NCI-H2227 (cell line): ENCODE results near the gene TRIM39.
A peak's percentile ranks its signal among the peaks of the same experiment; 100 is the strongest.

Source experiments
- DNase-seq: peaks from one replicate; lab custom pipeline; 2025; ENCODE audit not compliant: unreplicated experiment; lab: John Stamatoyannopoulos, UW

TRIM39 gene

GRCh38 chr6:30327232-30327746, 562 bp downstream of the TRIM39 start:
- no peak for DNase-seq

GRCh38 chr6:30328397-30328796, 1.7 kb downstream of the TRIM39 start:
- DNase-seq = no peak

GRCh38 chr6:30329331-30329730, 2.6 kb downstream of the TRIM39 start:
- no peak for DNase-seq

- DNase-seq = no peak
Measured at GRCh38 chr6:30331981-30332380, 5.3 kb downstream of the TRIM39 start.

GRCh38 chr6:30334075-30334783, 7.5 kb downstream of the TRIM39 start:
- no peak for DNase-seq

- DNase-seq = no peak
Measured at GRCh38 chr6:30340589-30341054, 13.9 kb downstream of the TRIM39 start.

- DNase-seq = no peak
Measured at GRCh38 chr6:30341218-30341617, 14.5 kb downstream of the TRIM39 start.

- DNase-seq = no peak
Measured at GRCh38 chr6:30341728-30342127, 15.0 kb downstream of the TRIM39 start.

- DNase-seq = no peak
Measured at GRCh38 chr6:30344191-30344867, 17.6 kb downstream of the TRIM39 start.

GRCh38 chr6:30344868-30345671, 18.3 kb downstream of the TRIM39 start, which contains the start of gene RPP21:
Gene RPP21, plus strand, starts transcription at chr6:30345156. Its CDS starts 16 bp downstream, at chr6:30345172.
- peak; percentile 90 for DNase-seq

GRCh38 chr6:30345852-30346251, 19.1 kb downstream of the TRIM39 start:
- no peak for DNase-seq

GRCh38 chr6:30348957-30349356, 22.2 kb downstream of the TRIM39 start:
- DNase-seq = no peak

- DNase-seq = no peak
Measured at GRCh38 chr6:30349421-30350177, 22.9 kb downstream of the TRIM39 start.

GRCh38 chr6:30350524-30350923, 23.8 kb downstream of the TRIM39 start:
- DNase-seq = no peak

GRCh38 chr6:30352550-30352949, 25.8 kb downstream of the TRIM39 start:
- DNase-seq = no peak

GRCh38 chr6:30355281-30355680, 28.6 kb downstream of the TRIM39 start:
- no peak for DNase-seq

- no peak for DNase-seq
Measured at GRCh38 chr6:30356536-30356935, 29.8 kb downstream of the TRIM39 start.

GRCh38 chr6:30357678-30358540, 31.2 kb downstream of the TRIM39 start:
- DNase-seq = peak; percentile 75

GRCh38 chr6:30359276-30359675, 32.5 kb downstream of the TRIM39 start:
- DNase-seq = no peak

GRCh38 chr6:30360139-30360538, 33.4 kb downstream of the TRIM39 start:
- DNase-seq = no peak
